RWPE2 (cell line): ENCODE results near the gene ARHGAP15.

Source experiments
- ATAC-seq: fragments of 200-7000 bp; cut with Tn5 transposase; 3 replicates; pipeline ENCODE4 v1.9.1; 2021; ENCODE audit warnings: low read depth
- DNase-seq: peaks from one replicate; pipeline ENCODE4 v3.0.0-alpha.2; 2020; ENCODE audit warnings: low spot score
- H3K27ac ChIP-seq: fragments of 450-650 bp; 2 replicates; pipeline ENCODE4 v1.5.1; 2017; ENCODE audit warnings: mild to moderate bottlenecking; ENCODE audit not compliant: poor library complexity, severe bottlenecking
- H3K27me3 ChIP-seq: fragments of 250-450 bp; sonication (Bioruptor Pico); 2 replicates; pipeline ENCODE4 v1.5.1; 2021; ENCODE audit warnings: mild to moderate bottlenecking, moderate library complexity; ENCODE audit not compliant: insufficient read depth, poor library complexity, severe bottlenecking
- H3K36me3 ChIP-seq: fragments of 250-450 bp; sonication (Bioruptor Pico); 2 replicates; pipeline ENCODE4 v1.5.1; 2020; ENCODE audit warnings: low read depth, mild to moderate bottlenecking, moderate library complexity
- H3K4me1 ChIP-seq: fragments of 250-450 bp; sonication (Bioruptor Pico); 2 replicates; pipeline ENCODE4 v1.5.1; 2021; ENCODE audit warnings: mild to moderate bottlenecking, moderate library complexity; ENCODE audit not compliant: insufficient read depth, poor library complexity, severe bottlenecking
- H3K4me3 ChIP-seq: fragments of 250-450 bp; sonication (Bioruptor Pico); 2 replicates; pipeline ENCODE4 v1.5.1; 2021; ENCODE audit warnings: mild to moderate bottlenecking, moderate library complexity; ENCODE audit not compliant: severe bottlenecking
- H3K9me3 ChIP-seq: fragments of 250-450 bp; sonication (Bioruptor Pico); 2 replicates; pipeline ENCODE4 v1.5.1; 2021; ENCODE audit warnings: mild to moderate bottlenecking, moderate library complexity; ENCODE audit not compliant: severe bottlenecking
- TF ChIP-seq, protein P1 (sequence below): fragments of 450-650 bp; IDR thresholded peaks from one replicate; pipeline ENCODE4 v1.5.1; 2017; ENCODE audit warnings: mild to moderate bottlenecking, moderate library complexity; ENCODE audit not compliant: poor library complexity, severe bottlenecking

ARHGAP15 gene

DNA sequence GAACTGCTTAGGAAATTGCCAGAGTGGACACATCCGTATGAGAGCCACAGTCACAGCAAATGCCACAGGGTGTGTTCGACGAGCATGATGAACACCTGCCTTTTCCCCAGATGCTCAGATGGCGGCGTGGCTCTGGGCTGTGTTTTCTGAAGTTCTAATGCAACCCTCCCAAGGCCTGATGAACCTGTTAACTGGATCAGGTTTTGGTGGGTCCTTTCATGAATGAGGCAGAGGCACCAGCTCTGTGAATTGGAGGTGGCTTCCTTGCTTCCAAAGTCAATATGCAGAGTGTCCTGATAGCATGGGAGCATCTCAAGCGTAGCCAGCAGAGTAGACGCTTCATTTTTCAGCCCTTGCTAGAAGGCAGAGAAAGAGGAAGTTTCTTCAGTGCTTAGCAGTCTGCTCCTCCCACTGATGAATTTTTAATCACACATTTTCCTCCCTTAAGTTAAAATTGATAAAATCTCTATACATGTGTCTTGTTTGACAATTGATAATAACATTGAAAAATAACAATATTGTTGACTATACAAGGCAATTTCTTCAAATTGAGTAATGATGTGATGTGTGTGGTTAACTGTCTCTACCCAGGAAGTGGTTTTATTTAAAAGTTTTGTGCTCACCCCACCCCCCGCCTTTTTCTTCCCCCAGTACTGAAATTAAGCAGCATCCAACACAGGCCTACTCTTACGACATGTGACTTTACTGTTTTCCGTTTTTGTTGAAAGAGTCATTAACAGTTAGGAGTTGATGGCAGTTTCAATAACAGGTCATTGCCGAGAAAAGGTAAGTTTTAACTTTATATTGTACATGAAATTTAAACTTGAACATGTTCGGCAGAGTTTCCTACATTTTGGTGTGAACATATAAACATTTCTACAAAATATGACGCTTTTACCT, at the start of gene ARHGAP15:
Gene ARHGAP15 (plus strand): TSS at position 739 of the 900 bp plus-strand sequence.
- no peak within 1 kb of the TSS for H3K4me3 ChIP-seq
- TF ChIP-seq, protein P1, sequence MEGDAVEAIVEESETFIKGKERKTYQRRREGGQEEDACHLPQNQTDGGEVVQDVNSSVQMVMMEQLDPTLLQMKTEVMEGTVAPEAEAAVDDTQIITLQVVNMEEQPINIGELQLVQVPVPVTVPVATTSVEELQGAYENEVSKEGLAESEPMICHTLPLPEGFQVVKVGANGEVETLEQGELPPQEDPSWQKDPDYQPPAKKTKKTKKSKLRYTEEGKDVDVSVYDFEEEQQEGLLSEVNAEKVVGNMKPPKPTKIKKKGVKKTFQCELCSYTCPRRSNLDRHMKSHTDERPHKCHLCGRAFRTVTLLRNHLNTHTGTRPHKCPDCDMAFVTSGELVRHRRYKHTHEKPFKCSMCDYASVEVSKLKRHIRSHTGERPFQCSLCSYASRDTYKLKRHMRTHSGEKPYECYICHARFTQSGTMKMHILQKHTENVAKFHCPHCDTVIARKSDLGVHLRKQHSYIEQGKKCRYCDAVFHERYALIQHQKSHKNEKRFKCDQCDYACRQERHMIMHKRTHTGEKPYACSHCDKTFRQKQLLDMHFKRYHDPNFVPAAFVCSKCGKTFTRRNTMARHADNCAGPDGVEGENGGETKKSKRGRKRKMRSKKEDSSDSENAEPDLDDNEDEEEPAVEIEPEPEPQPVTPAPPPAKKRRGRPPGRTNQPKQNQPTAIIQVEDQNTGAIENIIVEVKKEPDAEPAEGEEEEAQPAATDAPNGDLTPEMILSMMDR, result no peak
- H3K27ac ChIP-seq, result no peak within 1 kb of the TSS
- DNase-seq, result no peak
- no peaks in the 10 kb centered on the region for H3K4me1 ChIP-seq
- H3K27me3 ChIP-seq, result peaks cover 7% of the 10 kb centered on the region
- no peak for ATAC-seq
- H3K9me3 ChIP-seq, result no peaks in the 10 kb centered on the region
- no peaks in the 10 kb centered on the region for H3K36me3 ChIP-seq

- Histone ChIP-seq H3K4me1 (peaks cover 5% of the 10 kb centered on the region), H3K27me3 (no peaks in the 10 kb centered on the region), H3K9me3 (no peaks in the 10 kb centered on the region), H3K36me3 (no peaks in the 10 kb centered on the region), H3K27ac (no peak overlapping the region), H3K4me3 (no peak overlapping the region)
- DNase-seq, result no peak
- TF ChIP-seq, protein P1, result no peak
- peak; percentile 46; the same call in 1 of the 3 replicates for ATAC-seq
Observed at GRCh38 chr2:143081616-143082015, 47.6 kb upstream of the ARHGAP15 start.

- TF ChIP-seq, protein P1, result no peak
- H3K27ac ChIP-seq, result peak overlapping the region; percentile 60
- ATAC-seq, result peak; percentile 96
- H3K36me3 ChIP-seq, result no peaks in the 10 kb centered on the region
- H3K4me3 ChIP-seq, result no peak overlapping the region
- no peaks in the 10 kb centered on the region for H3K9me3 ChIP-seq
- H3K27me3 ChIP-seq, result no peaks in the 10 kb centered on the region
- peaks cover 5% of the 10 kb centered on the region for H3K4me1 ChIP-seq
- no peak for DNase-seq
Observed at GRCh38 chr2:143083636-143084035, 45.6 kb upstream of the ARHGAP15 start.

- Histone ChIP-seq H3K36me3 (no peaks in the 10 kb centered on the region), H3K9me3 (no peaks in the 10 kb centered on the region), H3K4me3 (no peak overlapping the region), H3K27me3 (no peaks in the 10 kb centered on the region), H3K4me1 (peaks cover 5% of the 10 kb centered on the region), H3K27ac (peak overlapping the region; percentile 60)
- TF ChIP-seq, protein P1, result no peak
- ATAC-seq (no peak), DNase-seq (no peak)
Observed at GRCh38 chr2:143084462-143084861, 44.8 kb upstream of the ARHGAP15 start.

DNA sequence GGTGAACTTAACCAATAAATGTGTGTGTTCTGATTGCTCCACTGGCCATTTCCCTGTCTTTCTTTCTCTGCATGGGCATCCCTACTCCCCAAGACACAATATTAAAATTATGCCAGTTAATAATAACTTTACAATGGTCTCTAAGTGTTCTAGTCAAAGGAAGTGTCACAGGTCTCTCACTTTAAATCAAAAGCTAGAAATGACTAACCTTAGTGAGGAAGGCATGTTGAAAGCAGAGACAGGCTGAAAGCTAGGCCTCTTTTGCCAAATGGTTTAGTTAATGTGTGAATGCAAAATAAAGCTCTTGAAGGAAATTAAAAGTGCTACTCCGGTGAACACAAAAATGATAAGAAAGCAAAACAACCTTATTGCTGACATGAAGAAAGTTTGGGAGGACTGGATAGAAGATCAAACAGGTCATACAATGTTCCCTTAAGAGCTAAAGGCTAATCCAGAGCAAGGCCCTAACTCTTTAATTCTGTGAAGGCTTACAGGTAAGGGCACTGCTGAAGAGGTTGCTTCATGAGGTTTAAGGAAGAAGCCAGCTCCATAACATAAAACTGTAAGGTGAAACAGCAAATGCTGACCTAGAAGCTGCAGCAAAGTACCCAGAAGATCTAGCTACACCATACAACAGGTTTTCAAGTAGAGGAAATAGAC, 44.0 kb upstream of the ARHGAP15 start:
- H3K4me3 ChIP-seq, result no peak overlapping the region
- no peak overlapping the region for H3K27ac ChIP-seq
- H3K9me3 ChIP-seq, result no peaks in the 10 kb centered on the region
- peaks cover 5% of the 10 kb centered on the region for H3K4me1 ChIP-seq
- ATAC-seq (no peak), DNase-seq (no peak)
- H3K36me3 ChIP-seq, result no peaks in the 10 kb centered on the region
- no peaks in the 10 kb centered on the region for H3K27me3 ChIP-seq
- TF ChIP-seq, protein P1, result no peak
